GM08714 (cell line): Measurements from ENCODE around the gene EEF1AKMT3.

ENCODE experiments used
- H3K4me3 ChIP-seq: fragments of 200-500 bp; sonication (Bioruptor generic); 2 replicates; pipeline ENCODE4 v1.5.1; 2014; ENCODE audit warnings: mild to moderate bottlenecking, low read length, inconsistent platforms
- ZNF274 ChIP-seq: IDR thresholded peaks from 2 replicates; pipeline ENCODE4 v1.6.1; 2012; ENCODE audit warnings: mild to moderate bottlenecking, low read depth, low read length

Gene EEF1AKMT3

DNA sequence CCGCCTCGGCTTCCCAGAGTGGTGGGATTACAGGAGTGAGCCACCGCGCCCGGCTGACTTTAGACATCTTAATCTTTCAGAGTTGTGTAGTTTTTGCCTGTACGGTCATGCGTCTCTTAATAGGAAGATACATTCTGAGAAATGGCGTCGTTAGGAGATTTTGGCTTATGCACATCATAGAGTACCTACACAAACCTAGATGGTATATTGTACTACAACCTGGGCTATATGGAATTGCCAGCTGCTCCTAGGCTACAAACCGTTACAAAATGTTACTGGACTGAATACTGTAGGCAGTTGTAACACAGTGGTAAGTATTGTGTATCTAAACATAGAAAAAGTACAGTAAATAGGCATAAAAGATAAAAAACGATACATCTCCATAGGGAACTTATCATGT, 11.4 kb downstream of the EEF1AKMT3 start:
- no peak overlapping the region for H3K4me3 ChIP-seq
- TF ChIP-seq ZNF274, result no peak

DNA sequence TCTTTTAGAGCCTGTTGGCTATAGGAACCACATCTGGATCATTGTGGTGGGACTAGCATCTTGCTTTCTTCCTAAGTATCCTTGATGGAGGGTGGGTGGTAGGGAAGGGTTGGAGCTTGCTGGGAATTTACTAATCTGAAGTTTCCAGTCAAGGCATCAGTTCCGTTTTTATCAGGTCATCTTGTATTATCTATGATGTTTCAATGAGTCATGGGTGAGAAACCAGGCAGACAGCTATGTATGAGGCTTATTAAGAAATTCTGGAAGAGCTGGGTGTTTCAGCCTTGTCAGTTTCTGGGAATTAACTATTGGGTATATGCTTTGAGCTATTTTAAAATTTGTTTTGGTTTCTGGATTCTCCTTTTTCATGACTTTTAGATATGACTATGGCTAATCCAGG, 21.5 kb downstream of the EEF1AKMT3 start:
- no peak for TF ChIP-seq ZNF274
- no peak overlapping the region for H3K4me3 ChIP-seq

DNA sequence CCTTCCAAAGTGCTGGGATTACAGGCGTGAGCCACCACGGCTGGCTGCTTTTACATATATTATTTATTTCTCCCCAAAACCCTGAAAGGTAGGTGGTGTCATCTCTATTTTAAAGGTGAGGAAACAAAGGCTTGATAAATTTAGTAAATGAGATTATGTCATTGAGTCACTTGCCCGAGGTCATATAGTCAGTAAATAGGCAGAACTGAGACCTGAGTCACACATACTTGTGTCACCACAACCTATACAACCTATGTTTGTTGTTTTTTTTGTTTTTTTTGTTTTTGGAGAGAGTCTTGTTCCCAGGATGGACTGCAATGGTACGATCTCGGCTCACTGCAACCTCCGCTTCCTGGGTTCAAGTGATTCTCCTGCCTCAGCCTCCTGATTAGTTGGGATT, 22.9 kb downstream of the EEF1AKMT3 start:
- H3K4me3 ChIP-seq, result no peak overlapping the region
- TF ChIP-seq ZNF274, result no peak

DNA sequence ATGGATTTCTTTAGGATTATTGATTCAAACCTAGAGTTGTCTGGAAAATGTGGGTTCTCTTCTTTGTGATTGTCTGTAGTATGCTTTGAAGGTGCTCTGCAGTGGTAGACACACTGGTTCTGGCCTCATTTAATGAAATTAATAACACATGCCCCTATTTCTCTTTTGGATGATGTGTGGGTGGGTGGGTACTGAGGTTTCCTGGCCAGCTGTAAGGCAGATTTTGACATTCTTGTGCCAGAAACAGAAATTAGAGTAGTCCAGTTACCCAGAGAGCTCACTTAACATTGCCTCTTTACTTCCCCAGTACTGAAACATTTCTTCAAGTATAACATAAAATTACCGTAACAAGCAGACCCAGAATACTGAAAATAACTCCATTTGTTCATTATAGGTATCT, 24.6 kb downstream of the EEF1AKMT3 start:
- no peak overlapping the region for H3K4me3 ChIP-seq
- TF ChIP-seq ZNF274, result no peak

DNA sequence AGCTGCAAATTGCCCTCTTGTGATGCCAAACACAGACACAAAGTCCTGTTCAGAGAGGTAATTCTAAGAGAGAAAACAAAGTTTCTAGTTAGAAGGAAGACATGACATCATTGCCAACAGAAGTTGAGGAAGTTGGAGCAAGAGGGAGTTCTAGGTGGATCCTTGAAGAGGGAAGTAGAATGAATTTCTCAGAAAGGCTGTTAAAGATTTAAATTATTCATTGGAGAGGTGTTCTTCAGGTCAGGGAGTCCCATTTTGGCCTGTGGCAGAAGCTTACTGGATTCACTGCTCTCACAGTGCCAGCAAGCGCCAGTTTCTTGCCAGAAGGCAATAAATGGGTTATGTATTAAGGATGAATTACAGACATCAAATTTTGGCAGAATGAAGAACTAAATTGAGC, 25.5 kb downstream of the EEF1AKMT3 start:
- TF ChIP-seq ZNF274, result no peak
- no peak overlapping the region for H3K4me3 ChIP-seq

DNA sequence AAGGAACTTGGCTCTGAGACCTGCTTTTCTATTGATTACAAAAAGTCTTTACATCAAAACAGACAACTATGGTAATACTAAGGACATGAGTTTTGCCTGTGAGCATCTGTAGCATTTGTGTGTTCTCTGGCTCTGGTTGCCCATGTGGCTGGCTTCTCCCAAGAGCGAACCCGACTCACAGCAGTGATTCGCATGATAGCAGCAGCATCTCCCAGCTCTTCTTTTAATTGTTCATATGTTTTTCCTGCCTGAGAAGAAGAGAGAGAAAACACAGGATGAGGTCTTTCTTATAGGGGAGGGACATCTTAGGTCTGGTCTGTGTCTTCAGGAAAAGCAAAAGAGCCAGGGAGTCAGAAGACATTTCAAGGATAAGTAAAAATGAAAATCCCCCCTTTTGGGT, 28.6 kb downstream of the EEF1AKMT3 start:
- no peak for TF ChIP-seq ZNF274

DNA sequence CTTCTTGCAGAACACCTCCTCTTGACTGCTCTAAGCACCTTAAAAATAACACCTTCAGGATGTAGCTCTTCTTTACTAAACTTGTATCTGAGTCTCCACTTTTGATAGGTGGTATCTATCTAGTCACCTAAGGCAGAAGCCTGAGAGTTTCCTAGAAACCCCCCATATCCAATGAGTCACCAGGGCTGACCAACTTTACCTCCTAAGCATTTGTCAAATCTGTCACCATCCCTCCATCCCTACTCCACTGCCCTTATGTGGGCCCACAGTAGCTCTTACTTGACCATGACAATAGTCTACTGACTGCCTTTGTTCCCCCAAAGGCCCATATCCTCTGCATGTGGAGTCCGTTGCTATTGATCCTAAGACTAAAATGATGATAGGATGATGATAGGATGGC, 30.2 kb downstream of the EEF1AKMT3 start:
- H3K4me3 ChIP-seq, result no peak overlapping the region
- TF ChIP-seq ZNF274, result no peak

More for the DNA sequence above, 28.6 kb downstream of the EEF1AKMT3 start:
- H3K4me3 ChIP-seq, result no peak overlapping the region

DNA sequence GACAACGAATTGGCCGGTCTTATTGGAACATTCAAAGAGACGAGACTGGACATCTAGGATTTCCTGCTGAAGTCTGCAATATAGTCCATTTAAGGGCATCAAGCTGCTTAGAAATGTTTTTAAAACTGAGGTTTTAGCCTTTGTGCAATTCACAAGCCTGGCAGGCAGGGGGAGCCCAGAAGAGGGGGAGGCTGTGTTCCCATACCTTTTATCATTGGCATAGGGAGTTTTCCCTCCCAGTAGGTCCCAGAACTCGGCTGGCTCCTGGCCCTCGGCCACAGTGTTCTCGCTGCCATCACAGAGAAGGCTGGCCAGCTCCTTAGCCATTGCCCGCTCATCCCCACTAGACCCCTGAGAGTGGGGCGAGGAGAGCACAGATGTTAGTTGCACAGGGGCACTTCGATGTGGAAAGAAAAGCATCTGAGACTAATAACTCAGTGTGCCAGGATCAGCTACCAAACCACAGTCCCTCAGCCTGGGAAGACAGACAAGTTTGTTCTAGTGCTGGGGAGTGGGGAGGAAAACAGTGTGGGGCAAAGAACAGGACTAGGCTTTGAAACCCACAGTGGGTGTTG, 31.0 kb downstream of the EEF1AKMT3 start:
- H3K4me3 ChIP-seq, result no peak overlapping the region
- TF ChIP-seq ZNF274, result no peak

DNA sequence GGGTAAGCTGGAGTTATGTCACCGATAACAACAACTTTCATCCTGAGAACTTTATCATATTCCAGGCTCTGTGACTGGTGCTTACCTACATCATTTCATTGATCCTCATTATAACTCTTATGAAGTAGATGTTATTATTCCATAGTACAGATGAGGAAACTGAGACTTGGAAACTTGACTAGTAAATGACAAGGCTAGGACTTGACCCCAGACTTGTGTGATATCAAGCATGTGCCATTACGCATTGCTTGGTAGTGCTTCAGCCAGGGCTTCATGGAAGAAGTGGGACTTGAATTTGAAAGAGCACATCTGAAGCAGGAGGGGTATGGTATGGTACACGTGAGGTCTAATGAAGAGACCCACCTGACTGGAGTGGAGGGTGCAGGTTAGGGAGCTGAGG, 34.3 kb downstream of the EEF1AKMT3 start:
- no peak overlapping the region for H3K4me3 ChIP-seq
- TF ChIP-seq ZNF274, result no peak

DNA sequence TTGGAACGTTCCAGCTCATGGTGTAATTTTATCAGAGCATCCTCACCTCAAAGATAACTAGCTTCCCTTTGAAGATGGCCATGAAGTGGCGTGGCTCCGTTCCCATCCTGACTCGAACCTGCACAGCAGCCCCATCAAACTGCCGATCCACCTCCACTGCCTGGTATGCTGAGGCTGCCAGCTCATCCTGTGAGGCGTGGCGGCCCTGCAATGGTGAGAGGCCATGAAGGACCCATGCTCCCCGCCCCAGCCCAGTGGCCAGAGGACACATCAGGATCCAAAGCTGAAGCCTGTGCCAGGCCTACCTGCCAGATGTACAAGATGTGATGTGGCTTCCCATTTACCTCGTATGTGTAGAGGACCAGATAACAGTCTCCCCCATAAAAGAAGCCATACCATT, 34.9 kb downstream of the EEF1AKMT3 start:
- TF ChIP-seq ZNF274, result no peak
- H3K4me3 ChIP-seq, result no peak overlapping the region

DNA sequence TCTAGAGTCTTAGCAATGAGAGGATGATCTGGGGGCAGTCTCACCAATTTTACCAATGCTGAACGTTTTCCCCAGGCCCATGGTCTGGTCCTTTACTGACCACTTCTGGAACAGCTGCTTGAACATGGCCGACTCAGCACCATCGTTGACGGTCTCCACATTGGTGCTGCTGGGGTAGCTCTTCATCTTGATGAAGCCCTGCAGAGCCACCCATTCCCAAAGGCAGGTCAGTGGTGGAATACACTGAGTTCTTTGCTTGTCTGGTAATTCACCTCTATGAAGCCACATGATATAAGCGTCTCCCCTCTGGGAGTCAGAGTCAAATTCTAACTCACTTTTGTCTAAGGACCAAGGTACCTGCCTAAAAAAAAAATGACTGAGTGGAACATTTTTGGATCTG, 35.9 kb downstream of the EEF1AKMT3 start:
- TF ChIP-seq ZNF274, result no peak
- no peak overlapping the region for H3K4me3 ChIP-seq

DNA sequence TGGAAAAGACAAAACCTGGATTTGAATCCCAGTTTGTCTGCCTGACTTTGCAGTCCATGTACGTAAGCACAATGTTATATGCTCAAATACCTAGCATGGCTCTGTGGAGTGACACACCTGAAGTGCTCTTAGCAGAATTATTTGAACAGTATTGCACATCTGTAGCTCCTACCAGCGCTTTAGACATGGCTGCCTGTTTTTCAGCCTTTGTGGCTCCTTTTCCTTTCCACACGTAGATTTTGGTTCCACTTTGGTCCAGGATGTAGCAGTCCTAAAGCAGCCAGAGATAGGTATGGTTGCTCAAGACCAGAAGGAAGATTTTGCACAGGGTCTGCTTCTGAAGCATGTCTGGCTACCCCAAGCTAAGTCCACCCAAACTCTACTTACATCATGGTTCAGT, 37.0 kb downstream of the EEF1AKMT3 start:
- TF ChIP-seq ZNF274, result no peak
- H3K4me3 ChIP-seq, result no peak overlapping the region

DNA sequence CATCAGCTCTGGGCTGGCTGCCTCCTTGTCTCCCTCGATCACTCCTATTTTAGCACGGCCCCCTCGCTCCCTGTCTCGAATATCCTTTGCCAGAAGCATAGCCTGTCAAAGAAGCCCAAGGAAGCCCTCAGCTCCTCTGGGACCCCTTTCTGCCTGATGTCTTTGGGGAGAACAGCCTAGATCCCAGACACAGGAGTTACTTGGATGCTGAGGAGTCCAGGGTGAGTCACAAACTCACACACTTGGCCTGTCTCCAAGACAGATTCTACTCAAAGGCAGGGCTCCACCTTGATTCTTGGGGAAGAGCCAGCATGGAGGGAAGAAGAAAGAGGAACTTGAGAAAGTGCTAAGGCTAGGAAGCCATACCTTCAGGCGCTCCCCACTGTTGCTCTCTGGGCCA, 38.0 kb downstream of the EEF1AKMT3 start:
- TF ChIP-seq ZNF274, result no peak
- H3K4me3 ChIP-seq, result no peak overlapping the region

DNA sequence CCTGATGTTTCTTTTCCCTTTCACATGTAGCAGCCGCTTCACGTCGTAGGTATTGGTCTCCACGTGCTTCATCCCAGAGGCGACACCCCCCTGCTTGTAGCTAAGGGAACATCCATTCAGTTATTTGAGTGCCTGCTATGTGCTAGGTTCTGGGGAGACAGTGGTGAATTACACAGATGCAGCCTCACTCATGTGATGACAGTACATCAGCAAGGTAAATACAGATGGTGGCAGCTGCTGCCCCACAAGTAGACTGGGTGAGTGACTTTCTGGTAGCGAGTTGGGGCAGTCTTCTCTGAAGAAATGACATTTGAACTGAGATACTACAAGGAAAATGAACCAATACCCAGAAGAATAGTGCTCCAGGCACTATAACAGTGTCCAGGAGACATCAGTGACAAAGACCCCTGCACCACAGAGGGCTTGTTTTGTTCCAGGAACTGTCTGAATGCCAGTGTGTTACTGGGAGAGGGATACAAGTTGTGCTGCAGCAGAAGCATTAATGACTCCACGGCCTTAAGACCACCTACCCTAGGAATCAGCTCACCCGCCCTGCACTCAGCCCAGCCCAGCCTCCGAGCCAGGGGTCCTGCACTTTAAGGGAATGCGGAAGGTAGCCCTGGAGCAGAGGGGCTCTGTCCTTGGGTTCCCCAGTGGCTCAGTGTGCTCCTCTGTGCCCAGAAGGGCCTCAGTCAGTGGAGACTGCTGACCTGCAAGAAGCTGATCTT, 38.8 kb downstream of the EEF1AKMT3 start:
- H3K4me3 ChIP-seq, result no peak overlapping the region
- no peak for TF ChIP-seq ZNF274

DNA sequence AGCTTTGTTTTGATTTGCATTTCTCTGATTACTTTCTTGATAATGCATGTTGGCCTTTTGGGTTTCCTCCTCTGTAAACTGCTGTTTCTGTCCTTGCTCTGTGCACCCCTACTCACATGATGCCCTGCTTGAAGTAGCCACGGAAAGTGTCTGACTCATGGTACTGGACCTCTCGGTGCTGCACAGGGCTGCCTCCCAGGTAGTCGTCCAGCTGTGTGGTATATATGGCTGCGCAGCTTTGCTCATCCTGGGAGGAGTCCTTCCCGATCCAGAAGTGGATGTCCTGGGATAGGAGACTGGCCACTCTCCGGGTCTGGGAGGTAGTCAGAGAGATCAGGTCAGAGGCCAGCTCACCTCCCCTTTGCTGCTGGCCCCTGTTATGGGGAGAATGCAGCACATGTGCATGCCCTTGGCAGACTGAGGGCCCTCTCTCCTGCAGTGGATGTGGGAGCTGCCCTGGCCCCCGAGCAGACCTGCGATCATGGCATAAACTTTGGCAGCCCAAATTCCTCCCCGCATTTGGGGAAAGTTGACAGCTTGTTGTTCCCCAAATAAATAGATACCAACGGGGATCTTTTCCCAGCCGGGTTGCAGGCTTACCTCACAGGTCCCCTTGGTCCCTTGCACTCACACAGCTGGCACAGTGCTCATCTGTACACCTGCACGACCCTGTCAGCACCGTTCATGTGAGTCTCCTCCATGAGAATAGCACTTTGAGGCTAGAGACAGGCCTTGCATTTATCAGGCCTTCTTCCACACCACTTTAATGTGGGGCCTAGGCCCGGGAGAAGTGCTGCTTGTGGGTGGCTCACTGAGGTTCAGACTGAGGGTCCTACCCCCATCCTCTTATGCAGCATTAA, 40.9 kb downstream of the EEF1AKMT3 start:
- TF ChIP-seq ZNF274, result no peak
- no peak overlapping the region for H3K4me3 ChIP-seq
